Rectal smooth muscle tissue (tissue), 1 donor: ENCODE data around the gene CD68.

Experiments
- H3K27ac ChIP-seq: one replicate; pipeline ENCODE4 v1.7.0; 2013; ENCODE audit warnings: low read depth, low read length, inconsistent platforms
- H3K27me3 ChIP-seq: one replicate; pipeline ENCODE4 v1.7.0; 2013; ENCODE audit warnings: low read length; ENCODE audit not compliant: control insufficient read depth, insufficient read depth
- H3K36me3 ChIP-seq: one replicate; pipeline ENCODE4 v1.7.0; 2013; ENCODE audit warnings: low read length; ENCODE audit not compliant: control insufficient read depth, insufficient read depth
- H3K4me1 ChIP-seq: one replicate; pipeline ENCODE4 v1.7.0; 2013; ENCODE audit warnings: low read length; ENCODE audit not compliant: control insufficient read depth, insufficient read depth
- H3K4me3 ChIP-seq: one replicate; pipeline ENCODE4 v1.7.0; 2013; ENCODE audit warnings: low read length
- H3K9ac ChIP-seq: one replicate; pipeline ENCODE4 v1.7.0; 2013; ENCODE audit warnings: low read length

CD68 gene, protein sequence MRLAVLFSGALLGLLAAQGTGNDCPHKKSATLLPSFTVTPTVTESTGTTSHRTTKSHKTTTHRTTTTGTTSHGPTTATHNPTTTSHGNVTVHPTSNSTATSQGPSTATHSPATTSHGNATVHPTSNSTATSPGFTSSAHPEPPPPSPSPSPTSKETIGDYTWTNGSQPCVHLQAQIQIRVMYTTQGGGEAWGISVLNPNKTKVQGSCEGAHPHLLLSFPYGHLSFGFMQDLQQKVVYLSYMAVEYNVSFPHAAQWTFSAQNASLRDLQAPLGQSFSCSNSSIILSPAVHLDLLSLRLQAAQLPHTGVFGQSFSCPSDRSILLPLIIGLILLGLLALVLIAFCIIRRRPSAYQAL

DNA sequence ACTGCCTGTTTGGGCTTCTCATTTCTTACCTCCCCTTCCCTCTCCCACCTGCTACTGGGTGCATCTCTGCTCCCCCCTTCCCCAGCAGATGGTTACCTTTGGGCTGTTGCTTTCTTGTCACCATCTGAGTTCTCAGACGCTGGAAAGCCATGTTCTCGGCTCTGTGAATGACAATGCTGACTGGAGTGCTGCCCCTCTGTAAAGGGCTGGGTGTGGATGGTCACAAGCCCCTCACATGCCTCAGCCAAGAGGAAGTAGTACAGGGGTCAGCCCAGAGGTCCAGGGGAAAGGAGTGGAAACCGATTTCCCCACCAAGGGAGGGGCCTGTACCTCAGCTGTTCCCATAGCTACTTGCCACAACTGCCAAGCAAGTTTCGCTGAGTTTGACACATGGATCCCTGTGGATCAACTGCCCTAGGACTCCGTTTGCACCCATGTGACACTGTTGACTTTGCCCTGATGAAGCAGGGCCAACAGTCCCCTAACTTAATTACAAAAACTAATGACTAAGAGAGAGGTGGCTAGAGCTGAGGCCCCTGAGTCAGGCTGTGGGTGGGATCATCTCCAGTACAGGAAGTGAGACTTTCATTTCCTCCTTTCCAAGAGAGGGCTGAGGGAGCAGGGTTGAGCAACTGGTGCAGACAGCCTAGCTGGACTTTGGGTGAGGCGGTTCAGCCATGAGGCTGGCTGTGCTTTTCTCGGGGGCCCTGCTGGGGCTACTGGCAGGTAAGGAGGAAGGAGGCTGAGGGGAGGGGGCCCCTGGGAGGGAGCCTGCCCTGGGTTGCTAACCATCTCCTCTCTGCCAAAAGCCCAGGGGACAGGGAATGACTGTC lies at the start of gene CD68:
Gene CD68 (plus strand): TSS at position 638 of the 833 bp plus-strand sequence. CDS start 40 bp downstream, at position 678.
- H3K4me3 ChIP-seq = peak within 1 kb of the TSS; percentile 35
- peaks cover 19% of the 10 kb centered on the region for H3K4me1 ChIP-seq
- peaks cover 51% of the 10 kb centered on the region for H3K36me3 ChIP-seq
- peak within 1 kb of the TSS; percentile 58 for H3K27ac ChIP-seq
- no peak within 1 kb of the TSS for H3K9ac ChIP-seq
- no peaks in the 10 kb centered on the region for H3K27me3 ChIP-seq

DNA sequence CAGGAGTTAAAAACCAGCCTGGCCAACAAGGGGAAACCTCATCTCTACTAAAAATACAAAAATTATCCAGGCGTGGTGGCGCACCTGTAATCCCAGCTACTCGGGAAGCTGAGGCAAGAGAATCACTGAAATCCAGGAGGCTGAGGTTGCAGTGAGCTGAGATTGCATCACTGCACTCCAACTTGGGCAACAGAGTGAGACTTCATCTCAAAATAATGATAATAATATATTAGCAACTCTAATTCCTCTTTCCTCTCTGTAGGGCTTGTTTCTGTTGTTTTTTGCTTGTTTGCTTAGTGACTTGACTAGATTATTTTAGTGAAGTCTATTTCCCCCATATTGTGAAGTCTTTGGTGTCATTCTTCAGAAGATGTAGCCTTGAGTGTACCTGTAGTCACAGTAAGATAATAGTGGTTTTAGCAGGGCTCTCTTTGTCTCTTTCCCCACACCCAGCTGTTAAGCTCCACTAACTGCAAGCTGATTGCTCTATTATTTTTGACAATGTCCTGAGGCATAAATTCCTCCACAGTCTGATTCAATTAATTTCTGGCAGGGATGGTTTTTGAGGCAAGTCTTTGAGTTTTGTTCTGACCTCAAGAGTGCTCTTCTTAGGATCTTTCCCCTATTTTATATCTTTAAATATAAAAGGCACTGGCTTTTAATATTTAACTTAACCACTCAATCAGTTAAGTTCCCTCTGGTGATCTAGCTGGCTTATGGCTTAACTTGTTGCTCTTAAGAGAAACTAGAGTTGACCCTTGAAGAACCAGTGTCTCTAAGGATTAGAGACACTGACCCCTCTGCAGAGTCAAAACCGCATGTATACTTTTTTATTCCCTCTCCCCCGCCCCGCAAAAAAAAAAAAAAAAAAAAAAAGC lies 49.2 kb upstream of the CD68 start:
- Histone ChIP-seq H3K27me3 (no peaks in the 10 kb centered on the region), H3K9ac (no peak overlapping the region), H3K36me3 (no peaks in the 10 kb centered on the region), H3K27ac (no peak overlapping the region), H3K4me1 (no peaks in the 10 kb centered on the region), H3K4me3 (no peak overlapping the region)

DNA sequence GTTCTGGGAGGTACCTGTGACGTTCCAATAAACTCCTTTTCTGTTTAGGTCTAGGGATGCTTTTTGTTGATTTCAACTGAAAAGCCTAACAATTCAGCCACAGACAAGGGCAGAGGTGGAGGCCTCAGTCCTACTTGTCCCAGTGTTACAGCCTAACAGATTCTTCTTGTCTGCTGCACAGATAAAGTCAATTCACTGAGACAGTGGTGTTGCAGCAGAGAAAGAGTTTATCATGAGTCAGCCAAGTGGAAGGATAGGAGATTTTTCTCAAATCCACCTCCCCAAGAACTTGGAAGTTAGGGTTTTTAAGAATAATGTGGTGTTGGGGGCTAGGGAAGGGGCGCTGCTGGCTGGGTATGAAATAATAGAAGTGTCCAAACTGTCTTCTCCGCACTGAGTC lies 41.4 kb upstream of the CD68 start:
- Histone ChIP-seq H3K4me3 (no peak overlapping the region), H3K36me3 (no peaks in the 10 kb centered on the region), H3K27me3 (no peaks in the 10 kb centered on the region), H3K9ac (no peak overlapping the region), H3K4me1 (no peaks in the 10 kb centered on the region), H3K27ac (no peak overlapping the region)

DNA sequence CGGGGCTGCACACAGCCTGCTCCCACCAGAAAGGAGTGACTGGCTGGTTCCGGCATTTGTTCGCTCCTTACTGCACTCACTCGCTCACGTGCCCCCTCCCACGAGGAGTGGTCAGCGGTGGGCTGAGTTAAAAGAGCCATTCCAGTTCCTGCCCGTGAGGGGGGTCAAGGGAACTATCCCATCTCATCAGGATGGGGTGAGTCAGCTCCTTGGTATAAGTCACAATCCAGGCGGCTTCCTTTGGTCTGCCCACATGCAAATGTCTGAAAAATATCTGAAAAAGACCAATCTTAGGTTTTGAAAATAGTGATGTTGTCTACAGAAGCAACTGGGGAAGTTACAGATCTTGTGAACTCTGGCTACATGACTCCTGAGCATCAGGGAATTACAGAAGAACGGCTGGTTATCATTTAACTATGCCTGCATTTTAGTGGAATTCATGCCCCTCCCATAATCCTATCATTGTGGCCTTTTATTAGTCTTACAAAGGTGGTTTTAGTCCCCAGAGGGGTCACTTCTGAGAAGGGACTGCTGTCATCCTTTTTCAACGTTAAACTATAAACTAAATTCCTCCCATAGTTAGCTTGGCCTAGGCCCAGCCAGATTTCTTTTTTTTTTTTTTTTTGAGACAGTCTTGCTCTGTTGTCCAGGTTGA lies 40.4 kb upstream of the CD68 start:
- Histone ChIP-seq H3K4me3 (no peak overlapping the region), H3K27ac (no peak overlapping the region)

DNA sequence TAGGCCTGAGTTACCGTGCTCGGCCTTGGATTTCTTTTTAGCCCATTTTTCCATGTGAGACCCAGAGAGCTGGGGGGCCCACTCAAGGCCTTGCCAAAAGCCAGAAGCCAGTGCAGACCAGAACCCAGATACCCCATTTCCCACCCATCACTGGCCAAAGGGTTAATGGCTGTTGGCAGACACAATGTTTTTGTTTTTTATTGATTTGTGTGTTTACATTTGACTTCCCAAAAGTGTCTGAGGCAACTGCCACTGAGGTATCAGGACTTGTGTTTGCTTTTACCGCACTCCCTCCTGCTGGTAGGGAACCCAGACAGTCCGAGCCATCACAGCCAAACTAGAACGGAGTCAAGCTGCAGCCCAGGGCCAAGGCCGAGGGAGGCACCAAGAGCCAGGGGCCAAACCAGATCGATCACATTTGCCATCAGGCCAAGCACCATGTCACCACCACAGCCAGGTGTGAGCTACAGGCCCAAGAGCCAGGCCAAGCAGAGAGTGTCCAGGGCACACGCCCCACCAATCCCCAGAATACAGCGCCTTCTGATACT lies 38.3 kb upstream of the CD68 start:
- H3K9ac ChIP-seq = no peak overlapping the region
- no peaks in the 10 kb centered on the region for H3K27me3 ChIP-seq
- no peaks in the 10 kb centered on the region for H3K4me1 ChIP-seq
- H3K36me3 ChIP-seq = no peaks in the 10 kb centered on the region
- no peak overlapping the region for H3K27ac ChIP-seq
- H3K4me3 ChIP-seq = no peak overlapping the region

More for the DNA sequence above, 40.4 kb upstream of the CD68 start:
- H3K27me3 ChIP-seq = no peaks in the 10 kb centered on the region
- H3K4me1 ChIP-seq = no peaks in the 10 kb centered on the region
- no peak overlapping the region for H3K9ac ChIP-seq
- no peaks in the 10 kb centered on the region for H3K36me3 ChIP-seq

DNA sequence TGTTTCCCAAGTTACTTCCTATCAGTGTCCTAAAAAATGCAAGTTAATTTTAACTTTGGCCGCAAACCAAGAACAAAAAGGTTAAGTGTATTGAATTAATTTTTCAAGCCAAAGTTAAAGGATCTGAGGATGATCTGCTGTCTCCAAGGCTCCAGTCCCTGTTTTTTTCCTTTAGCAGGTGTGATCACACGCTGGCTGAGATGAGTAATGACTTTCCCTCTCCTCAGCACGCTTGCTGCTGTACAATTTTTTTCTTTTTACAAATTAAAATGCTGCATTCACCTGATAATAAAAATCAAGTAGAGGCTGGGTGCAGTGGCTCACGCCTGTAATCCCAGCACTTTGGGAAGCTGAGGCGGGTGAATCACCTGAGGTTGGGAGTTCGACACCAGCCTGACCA lies 34.5 kb upstream of the CD68 start:
- H3K27me3 ChIP-seq = no peaks in the 10 kb centered on the region
- H3K9ac ChIP-seq = no peak overlapping the region
- H3K4me1 ChIP-seq = peaks cover 7% of the 10 kb centered on the region
- no peak overlapping the region for H3K4me3 ChIP-seq
- H3K27ac ChIP-seq = no peak overlapping the region
- H3K36me3 ChIP-seq = no peaks in the 10 kb centered on the region

DNA sequence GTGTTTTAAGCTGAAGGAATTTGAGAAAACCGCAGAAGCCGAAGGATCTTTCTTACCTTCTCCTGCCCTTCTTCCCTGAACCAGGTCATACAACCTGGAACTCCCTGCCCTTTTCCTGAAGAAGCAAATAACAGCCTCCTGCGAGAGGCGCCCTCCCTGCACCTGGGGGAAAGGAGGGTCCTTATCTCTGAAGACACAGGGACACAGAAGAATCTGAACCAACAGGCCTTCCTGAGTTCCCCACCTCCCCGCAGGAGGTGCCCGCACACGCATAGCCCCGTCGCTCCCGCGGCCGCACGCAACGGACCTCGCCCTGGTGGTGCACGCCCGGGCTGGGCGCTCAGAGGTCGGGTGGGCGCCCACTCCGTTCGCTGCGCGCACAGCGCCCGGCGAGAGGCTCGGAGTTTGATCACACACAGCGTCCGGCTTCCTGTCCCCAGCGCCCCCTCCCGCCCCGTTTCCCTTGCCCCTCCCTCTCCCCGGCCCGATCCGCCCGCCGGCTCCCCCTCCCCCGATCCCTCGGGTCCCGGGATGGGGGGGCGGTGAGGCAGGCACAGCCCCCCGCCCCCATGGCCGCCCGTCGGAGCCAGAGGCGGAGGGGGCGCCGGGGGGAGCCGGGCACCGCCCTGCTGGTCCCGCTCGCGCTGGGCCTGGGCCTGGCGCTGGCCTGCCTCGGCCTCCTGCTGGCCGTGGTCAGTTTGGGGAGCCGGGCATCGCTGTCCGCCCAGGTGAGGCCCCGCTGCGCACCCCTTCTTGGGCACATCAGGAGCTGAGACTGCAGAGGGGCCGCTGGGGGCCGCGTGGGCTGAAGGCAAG lies 30.6 kb upstream of the CD68 start, which contains the start of gene TNFSF12:
Gene TNFSF12 (plus strand): TSS at position 474 of the 816 bp plus-strand sequence. CDS start 96 bp downstream, at position 570.
- H3K27ac ChIP-seq = peak within 1 kb of the TSS; percentile 89
- peak within 1 kb of the TSS; percentile 96 for H3K4me3 ChIP-seq
- H3K27me3 ChIP-seq = no peaks in the 10 kb centered on the region
- H3K36me3 ChIP-seq = peaks cover 4% of the 10 kb centered on the region
- H3K9ac ChIP-seq = peak within 1 kb of the TSS; percentile 87
- peaks cover 8% of the 10 kb centered on the region for H3K4me1 ChIP-seq

DNA sequence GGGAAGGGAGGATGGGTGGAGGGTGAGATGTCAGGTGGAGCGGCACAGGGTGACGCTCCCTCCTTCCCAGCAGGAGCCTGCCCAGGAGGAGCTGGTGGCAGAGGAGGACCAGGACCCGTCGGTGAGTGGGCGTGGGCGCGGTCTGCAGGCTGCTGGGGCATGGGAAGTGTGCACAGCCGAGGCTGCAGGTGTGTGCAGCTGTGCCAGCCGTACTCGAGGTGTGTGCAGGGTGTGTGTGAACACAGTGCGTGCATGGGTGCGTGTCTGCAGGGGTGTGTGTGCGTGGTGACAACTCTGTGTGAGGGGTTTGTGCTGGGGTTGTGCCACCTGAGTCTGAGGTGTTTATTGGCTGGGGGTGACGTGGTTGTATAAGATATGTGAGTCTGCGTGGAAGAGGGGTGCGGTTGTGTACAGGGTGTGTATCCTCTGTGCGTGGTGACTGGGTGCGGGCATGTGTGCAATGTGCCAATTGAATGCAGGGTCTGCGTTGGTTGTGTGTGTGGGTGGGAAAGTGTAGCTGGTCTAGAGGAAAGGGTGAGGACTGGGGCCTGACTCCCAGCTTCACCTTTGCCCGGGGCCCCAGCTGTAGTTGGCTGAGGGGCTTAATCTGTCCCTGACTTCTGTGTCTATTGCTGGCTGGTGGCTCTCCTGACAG lies 29.9 kb upstream of the CD68 start:
- peak overlapping the region; percentile 89 for H3K27ac ChIP-seq
- peaks cover 6% of the 10 kb centered on the region for H3K36me3 ChIP-seq
- peaks cover 8% of the 10 kb centered on the region for H3K4me1 ChIP-seq
- H3K9ac ChIP-seq = peak overlapping the region; percentile 87
- H3K27me3 ChIP-seq = no peaks in the 10 kb centered on the region
- H3K4me3 ChIP-seq = peak overlapping the region; percentile 96

DNA sequence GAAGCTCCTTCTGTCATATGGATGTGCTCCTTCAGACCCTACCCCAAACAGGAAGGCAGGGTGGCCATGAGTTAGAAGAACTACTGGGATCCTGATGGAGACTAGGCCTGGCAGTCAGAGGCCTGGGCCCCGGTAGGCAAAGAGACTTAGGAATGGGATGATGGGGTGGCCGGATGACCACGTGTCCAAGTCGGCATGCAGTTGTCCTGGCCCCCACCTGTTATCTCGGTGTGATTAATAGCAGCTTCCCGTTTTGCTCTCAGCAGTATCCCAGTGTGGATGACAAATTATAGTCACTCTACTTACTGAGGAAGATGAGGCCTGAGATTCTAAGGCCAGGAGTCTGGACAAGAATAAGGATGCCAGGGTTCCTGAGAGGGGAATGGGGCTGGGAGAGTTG lies 29.1 kb upstream of the CD68 start:
- H3K4me3 ChIP-seq = no peak overlapping the region
- peaks cover 8% of the 10 kb centered on the region for H3K4me1 ChIP-seq
- no peaks in the 10 kb centered on the region for H3K27me3 ChIP-seq
- no peak overlapping the region for H3K9ac ChIP-seq
- peak overlapping the region; percentile 89 for H3K27ac ChIP-seq
- H3K36me3 ChIP-seq = peaks cover 6% of the 10 kb centered on the region

DNA sequence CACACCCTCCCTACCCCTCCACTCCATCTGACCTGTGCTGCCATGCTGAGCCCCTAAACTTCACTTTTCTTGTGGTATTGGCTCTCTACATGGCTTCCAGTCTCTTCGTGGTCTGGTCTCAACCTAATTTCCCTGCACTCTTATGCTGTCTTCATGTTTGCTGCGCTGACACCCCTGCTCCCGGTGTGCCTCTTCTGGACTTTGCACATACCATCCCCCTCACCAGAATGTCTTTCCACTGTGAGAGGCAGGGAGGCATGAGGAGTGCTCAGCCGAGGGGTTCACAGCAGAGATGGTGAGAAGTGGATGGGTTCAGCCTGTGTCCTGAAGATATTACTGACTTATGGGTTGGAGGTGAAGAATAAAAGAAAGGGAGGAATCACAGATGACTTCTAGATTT lies 28.0 kb upstream of the CD68 start:
- no peaks in the 10 kb centered on the region for H3K27me3 ChIP-seq
- H3K4me1 ChIP-seq = peaks cover 8% of the 10 kb centered on the region
- H3K9ac ChIP-seq = no peak overlapping the region
- no peak overlapping the region for H3K27ac ChIP-seq
- no peak overlapping the region for H3K4me3 ChIP-seq
- peaks cover 6% of the 10 kb centered on the region for H3K36me3 ChIP-seq
